ENCODE results near the gene SV2B.
"Not testable (repeated sequence)": the region's sequence is repeated elsewhere in the genome, so short reads cannot be mapped to it uniquely, and the experiment has no call there.

SV2B gene, protein sequence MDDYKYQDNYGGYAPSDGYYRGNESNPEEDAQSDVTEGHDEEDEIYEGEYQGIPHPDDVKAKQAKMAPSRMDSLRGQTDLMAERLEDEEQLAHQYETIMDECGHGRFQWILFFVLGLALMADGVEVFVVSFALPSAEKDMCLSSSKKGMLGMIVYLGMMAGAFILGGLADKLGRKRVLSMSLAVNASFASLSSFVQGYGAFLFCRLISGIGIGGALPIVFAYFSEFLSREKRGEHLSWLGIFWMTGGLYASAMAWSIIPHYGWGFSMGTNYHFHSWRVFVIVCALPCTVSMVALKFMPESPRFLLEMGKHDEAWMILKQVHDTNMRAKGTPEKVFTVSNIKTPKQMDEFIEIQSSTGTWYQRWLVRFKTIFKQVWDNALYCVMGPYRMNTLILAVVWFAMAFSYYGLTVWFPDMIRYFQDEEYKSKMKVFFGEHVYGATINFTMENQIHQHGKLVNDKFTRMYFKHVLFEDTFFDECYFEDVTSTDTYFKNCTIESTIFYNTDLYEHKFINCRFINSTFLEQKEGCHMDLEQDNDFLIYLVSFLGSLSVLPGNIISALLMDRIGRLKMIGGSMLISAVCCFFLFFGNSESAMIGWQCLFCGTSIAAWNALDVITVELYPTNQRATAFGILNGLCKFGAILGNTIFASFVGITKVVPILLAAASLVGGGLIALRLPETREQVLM

DNA sequence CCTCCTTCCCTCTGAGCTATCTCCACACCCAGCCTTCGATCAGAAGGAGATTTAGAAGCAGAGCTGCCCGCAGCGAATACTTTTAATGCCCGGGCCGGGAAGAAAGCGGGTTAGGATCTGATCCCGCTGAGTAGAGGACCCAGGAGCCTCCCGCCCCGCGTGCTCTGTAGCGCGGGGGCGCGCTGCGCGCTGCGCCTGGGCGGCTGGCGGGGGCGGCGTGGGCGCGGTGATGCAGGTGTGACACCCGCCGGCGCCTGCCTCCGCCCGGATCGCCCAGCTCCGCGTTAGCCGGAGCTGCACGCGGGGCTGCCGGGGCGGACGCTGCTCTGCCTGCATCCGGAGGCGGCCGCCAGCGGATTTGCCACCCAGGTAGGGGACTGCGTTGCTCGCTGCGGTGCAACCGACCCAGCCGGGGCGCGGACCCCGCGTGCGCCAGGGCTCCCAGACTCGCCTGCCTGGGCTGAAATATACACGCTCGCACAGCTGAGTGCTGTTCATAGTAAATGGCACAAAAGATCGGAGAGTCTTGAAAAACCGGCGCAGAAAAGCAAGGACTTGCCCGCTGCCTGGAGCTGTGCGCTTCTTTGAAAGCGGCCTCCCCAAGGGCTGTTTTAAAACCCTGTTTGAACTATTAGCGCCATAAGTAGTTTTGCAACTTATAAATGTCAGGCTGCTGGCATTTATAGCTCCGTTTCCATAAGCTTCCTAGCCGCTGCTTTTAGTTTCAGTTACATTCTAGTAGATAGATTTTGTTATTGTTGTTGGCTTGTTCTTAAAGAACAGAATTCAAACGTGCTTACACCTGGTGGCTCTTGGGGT, at the start of gene SV2B:
Gene SV2B, plus strand, starts transcription at position 263 of the 819 bp plus-strand sequence. CDS start 126,007 bp downstream, outside the sequence.
- DNase-seq (ENCODE audit: low read depth), result peak; percentile 36

DNA sequence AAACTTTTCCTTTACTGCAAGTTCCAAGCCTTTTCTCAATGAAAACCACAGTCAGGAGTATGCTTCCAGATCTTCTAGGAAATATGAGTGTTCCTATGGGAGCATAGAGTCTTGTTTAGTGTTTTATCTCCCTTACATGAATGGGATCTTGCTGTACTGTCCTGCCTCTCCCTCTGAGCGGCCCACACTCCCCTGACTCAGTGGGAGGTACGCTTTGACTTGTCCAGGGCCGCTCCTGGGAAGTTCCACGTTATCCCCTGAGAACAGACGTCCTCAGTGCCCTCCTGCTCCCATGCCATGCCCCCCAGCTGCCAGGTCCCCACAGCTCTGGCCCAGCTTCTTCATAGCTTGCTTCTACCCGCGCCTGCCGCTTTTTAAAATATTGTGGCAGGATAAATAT, 48.8 kb upstream of the SV2B start:
- DNase-seq (ENCODE audit: low read depth), result no peak

DNA sequence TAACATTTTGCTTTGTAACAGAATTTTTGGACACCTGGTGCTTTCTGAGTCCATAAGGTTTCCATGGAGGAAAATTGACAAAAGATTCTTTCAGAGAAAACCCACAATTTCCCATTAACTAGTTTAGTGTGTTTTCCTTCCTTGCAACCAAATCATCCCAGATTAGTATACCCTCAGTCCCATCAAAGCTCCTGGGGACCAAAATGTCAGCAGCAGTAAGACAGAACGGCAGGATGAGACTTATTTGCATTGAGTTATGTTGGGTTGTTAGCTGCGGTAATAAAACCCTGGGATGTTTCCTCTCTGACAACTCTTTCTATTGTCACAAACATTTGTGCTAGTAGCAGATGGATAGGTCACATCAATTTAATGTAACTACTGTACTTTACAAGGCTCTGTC, 45.2 kb upstream of the SV2B start:
- DNase-seq (ENCODE audit: low read depth), result no peak

DNA sequence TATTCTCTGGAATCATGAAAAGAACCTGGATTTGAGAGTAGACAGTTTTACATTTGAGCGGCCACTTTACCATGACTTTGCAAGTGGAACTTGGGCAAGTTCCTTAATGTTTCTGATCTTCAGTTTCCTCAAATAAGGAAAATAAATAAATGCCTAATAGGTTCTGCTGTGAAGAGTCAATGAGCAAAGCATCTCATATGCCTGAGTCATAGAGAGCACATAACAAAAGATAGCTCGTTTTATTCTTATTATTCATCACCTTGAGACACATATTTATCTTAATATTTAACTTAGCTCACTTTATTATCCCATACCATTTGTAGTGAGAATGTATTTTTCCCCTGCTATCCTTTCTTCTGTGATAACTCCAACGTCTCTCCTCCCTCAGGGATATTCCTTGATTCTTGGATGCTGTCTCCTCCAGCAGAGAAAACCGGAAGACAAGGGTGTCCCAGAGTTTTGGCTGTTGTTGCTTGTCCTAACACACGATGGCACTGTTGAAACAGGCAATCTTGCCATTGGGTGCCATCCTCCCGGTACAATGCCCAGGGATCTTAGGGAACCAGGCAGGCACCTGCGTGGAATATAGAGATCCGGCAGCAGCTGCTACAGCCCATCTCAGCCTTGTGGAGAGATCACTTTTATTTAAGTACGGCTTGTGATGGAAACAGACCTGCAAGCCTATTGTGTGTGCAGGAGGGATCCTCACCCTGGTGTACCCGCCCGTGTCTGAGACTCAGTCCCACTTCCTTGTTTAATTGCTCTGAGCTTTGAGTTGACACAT, 44.3 kb upstream of the SV2B start:
- DNase-seq (ENCODE audit: low read depth), result peak; percentile 54

DNA sequence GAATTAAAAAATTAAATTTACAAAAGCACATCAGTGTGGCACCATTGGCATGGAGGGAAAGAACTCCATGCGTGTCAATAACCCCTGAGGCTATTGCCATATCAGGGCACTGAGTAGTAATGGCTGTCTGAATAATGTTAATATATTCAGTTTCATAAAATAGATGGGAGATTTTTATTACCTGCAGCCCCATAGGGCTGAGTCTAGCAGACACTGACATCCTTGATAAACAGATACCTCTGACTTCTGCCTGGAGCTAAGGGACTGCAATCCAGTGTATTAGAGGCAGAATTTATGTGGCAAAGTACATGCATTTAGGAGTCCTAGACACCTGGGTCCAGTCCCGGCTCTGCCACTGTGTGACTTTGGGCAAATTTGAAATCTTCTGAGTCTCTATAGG, 38.8 kb upstream of the SV2B start:
- DNase-seq (ENCODE audit: low read depth), result no peak

DNA sequence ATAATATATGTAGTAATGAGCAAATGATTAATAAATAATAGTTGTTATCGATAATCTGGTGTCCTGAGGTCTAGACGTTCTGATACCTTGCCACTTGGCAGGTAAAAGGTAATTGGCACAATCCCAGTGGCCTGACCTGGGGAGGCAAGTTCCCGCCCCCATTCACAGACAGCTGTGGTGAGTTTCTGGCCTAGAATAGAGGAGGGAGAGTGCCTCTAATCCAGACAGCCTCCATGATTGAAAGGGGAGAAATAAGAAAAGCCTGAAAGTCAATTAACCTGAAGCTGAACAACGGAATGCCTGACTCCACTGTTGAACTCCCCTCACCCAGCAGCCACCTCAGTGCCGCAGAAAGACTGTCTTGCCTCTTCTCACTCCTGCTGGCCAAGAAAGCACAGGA, 38.1 kb upstream of the SV2B start:
- no peak for DNase-seq (ENCODE audit: low read depth)

DNA sequence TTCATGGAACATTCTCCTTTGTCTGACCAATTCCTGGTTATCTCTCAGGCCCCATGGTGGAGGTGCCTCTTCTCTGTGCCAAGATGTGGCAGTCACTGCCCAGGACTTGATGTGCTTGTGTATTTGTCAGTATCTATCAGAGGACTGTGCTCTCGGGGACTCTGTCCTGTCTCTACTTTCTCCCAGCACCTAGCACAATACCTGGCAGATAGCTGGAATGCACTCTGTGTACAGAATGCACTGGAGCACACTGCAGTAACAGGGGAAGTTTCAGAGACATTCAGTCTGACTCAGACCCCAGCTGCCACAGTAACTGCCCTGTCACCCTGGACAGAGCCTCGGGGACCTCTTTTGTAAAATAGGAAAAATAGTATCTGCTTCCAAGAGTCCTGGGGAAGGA, 34.6 kb upstream of the SV2B start:
- DNase-seq (ENCODE audit: low read depth), result no peak

DNA sequence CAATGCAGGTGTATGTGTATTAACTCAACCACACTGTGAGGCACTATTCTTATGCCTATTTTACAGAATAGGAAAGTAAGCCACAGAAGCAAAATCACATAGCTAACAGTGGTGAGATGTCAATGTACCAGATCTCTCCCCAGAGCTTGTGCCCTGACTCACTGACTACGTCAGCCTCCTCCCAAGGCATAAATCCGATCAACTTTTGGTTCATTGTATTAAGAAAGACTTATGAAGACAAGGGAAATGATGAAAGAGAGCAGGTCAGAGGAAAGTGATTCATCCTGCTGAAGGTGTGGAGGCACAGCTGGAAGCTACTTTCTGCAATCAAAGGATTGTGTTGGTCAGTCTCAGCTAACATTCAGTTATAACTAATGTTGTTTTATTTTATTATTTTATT, 33.0 kb upstream of the SV2B start:
- peak; percentile 39 for DNase-seq (ENCODE audit: low read depth)

DNA sequence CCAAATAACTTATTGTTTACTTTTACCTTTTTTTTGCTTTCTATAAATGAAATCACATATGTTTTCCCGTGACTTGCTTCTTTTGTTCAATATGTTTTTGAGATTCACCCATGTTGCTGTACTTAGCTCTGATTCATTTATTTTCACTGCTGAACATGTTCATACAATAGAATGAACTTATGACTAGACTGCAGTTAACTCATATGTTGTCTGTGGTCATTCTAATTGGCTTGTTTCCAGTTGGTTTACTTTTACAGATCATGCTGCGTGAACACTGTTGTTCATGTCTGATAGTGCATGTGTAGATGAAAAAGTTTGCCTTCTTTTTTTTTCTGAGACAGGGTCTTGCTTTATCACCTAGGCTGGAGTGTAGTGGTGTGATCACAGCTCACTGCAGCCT, 31.6 kb upstream of the SV2B start:
- DNase-seq (ENCODE audit: low read depth), result no peak

DNA sequence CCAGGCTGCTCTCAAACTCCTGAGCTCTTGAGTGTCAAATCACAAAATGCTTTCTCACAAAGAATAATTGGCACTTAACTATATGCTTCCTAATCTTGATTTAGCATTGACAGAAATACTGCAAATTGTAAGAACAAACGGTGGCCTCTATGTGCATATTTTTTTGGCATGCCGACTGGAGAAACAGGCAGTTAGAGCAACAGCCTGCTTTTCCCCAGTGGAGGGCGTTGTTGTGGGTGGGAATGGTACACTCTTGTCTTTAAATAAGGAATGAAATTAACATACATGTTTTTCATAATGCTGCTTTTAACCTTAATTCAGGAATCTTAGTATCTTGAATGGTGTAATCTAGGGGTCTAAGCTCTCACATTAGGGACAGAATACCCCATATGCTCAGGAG, 31.1 kb upstream of the SV2B start:
- DNase-seq (ENCODE audit: low read depth), result no peak

DNA sequence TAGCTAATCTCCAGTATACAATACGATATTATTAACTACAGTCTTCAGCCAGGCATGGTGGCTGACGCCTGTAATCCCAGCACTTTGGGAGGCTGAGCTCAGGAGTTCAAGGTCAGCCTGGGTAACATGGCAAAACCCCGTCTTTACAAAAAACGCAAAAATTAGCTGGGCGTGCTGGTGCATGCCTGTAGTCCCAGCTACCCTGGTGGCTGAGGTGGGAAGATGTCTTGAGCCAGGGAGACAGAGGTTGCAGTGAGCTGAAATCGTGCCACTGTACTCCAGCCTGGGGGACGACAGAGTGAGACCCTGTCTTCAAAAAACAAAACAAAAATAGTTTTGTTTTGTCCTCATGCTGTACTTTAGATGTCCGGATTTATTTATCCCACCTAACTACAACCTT, 29.2 kb upstream of the SV2B start:
- DNase-seq (ENCODE audit: low read depth), result no peak

DNA sequence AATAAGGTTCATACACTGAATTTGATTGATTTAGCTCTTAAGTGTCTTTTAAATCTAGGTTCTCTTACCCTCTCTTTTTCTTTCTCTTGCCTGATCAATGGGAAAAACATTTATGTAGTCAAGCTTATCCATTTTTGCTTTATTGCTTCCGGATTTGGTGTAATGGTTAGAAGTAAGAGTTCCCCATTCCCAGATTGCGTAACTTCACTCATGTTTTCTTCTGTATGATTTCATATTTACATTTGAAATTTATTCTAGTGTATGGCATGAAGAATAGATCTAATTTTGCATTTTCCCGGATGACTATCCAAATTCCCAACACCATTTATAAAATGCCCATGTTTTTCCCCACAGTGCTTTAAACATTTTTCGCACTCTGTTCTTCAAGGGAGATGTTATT, 27.9 kb upstream of the SV2B start:
- DNase-seq (ENCODE audit: low read depth), result no peak

DNA sequence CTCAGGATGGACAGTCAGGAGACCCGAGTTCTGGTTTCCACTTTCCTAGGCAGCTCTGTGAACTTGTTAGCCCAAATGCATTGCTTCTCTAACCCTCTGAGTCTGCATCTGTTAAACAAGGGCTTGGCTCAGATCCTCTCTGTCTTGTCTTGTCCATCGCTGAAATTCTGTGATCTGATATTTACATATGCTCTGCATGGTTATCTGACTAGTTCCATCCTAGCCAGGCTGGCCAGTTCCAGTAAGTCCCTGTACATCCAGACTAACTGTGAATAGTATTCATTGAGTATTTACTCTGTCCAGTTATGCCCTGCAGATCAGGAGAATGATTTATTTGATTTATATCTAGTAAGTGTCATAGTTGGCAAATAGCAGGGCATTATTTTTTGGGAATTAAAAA, 27.0 kb upstream of the SV2B start:
- DNase-seq (ENCODE audit: low read depth), result no peak

DNA sequence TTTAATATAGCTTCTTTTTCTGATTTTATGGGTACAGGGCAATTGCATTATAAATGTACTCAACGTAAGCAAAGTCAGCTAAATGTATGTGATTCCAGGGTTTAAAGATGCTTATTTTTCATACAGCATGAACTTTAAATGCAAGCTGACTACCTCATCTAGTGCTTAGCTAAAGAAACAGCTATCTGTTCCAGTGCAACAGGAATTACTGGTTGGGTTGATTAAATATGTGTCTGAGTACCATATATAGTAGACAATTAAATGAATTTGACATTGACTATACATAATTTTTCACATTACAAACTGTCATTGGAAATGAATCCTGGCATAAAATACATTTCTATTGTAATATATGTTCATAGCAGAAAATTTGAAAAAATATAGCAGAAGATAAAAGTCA, 26.3 kb upstream of the SV2B start:
- DNase-seq (ENCODE audit: low read depth), result no peak

DNA sequence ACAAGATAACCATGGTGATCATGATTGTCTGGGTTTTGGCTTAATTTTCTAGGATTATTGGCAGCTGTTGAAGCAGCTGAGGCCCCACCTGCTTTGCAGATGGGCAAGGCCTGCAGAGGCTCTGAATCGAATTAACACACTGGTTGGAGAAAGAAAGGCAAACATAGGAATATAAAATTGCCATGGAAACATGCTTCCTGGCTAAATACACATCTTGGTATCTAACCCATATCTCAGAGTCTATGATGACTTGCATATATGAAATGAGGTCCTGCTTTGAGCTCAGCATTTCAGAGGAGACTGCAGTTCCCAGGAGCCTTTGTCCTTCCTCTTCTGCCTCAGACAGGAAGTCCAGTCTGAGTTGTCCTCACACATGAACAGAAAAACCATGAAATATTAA, 24.3 kb upstream of the SV2B start:
- no peak for DNase-seq (ENCODE audit: low read depth)

DNA sequence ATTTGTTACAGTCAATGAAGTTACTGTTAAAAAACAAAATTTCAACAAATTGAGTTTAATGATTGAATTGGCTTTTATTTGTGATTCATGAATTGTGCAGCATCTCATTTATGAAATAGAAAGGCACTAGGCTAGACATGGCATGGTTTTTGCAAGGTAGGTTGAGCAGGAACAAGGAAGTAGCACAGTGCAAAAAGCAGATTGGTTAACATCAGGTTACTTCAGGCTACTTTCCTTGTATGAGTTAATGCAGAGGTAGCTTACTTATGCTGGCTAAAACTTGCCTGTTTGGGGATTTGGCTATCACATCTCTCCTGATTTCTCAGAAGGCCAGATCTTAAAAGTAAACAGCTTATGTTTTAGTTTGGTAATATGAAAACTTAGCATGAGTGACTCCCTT, 23.0 kb upstream of the SV2B start:
- no peak for DNase-seq (ENCODE audit: low read depth)

DNA sequence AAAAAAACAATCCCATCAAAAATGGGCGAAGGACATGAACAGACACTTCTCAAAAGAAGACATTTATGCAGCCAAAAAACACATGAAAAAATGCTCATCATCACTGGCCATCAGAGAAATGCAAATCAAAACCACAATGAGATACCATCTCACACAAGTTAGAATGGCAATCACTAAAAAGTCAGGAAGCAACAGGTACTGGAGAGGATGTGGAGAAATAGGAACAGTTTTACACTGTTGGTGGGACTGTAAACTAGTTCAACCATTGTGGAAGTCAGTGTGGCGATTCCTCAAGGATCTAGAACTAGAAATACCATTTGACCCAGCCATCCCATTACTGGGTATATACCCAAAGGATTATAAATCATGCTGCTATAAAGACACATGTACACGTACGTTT, 6.2 kb upstream of the SV2B start:
- not testable (repeated sequence) for DNase-seq (ENCODE audit: low read depth)

DNA sequence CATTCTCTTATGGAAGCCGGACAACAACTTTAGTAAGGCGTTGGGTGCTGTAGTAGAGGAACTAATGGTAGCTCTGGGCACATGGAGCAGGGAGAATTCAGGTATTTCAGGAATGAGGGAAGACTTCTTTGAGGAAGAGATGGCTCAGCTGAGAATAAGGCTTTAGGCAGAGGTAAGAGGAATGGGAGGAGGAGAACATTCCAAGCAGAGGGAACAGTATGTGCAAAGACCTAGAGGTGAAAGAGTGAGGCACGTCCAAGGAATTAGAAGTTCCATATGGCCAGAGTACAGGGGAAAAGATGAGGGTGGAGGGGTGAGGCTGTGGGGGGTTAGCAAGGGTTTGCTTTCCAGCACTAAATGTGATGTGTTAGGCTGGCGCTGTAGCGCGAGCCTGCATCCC, 1.6 kb upstream of the SV2B start:
- no peak for DNase-seq (ENCODE audit: low read depth)

DNA sequence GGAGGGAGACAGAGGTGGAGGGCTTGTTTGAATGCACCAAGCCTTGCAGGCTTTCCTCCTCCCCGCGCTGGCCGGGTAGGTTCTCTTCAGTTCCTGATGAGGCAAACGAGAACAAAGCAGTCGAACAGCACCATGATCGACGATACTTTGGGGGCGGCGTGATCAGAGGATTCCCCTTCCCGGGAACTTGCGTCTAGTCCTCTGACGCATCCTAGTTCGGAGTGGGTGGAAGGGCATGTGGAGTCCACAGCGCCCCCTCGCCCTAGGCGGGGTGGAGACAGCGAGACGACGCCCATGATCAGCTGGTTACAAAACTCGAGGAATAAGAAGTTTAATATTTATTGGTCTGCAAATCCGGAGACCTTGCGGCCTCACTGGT, 452 bp upstream of the SV2B start:
- peak; percentile 37 for DNase-seq (ENCODE audit: low read depth)

DNA sequence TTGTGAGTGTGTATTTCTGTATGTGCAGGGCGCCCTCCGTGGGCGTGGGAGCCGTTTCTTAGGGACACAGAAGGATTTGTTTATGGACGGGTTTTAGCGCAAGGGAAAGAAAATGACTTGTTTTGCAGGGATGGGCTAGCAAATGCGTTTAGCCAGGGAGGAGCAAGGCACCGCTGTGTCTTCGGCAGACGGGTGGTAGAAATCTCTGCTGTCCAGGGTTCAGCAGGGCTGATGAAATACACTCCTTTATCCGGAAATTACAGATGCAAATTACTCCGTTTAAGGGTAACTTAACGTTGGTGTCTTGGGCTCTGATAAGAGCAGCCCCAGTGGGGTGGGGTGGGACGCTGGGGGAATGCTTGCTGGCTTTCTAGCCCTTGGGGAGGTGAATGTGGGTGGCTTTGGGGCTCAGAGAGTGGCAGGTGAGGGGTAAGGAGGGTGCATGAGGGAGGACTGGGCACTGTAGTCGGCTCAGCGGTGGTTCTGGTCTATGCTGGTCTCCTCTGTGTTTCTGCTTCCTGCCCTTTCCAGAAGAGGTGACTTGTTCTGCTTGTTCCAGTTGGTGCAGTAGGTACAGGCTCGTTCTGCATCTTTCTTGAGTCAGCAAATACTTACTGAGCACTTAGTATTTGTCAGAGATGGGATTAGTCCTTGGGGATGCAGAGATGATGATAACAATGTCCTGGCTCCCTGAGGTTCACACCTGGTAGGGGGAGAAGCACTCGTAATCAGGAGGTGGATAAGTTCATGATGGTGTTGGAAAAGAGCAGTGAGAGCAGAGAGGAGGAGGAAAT, 954 bp downstream of the SV2B start:
- no peak for DNase-seq (ENCODE audit: low read depth)

DNA sequence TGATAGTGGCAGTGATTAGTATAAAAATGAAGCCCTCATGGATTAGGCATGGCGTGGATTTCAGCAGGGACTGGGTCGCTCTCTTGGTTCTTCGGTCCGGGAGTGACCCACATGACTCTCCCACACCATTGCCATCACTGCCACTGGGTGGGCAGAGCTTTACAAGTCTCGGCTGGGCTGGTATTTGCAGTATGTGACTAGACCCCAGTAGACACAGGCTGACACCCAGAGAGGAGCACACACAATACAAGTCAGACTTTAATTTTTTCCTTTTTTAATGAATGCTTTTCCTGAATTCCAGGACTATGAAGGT, 1.5 kb downstream of the SV2B start:
- no peak for DNase-seq (ENCODE audit: low read depth)

Data from iris pigment epithelial cell (primary cell).